Stimulated activated CD4-positive, alpha-beta T cell treated with anti-CD3 and anti-CD28 coated beads, Interleukin-12 subunit alpha, Interleukin-12 subunit beta, amount 100 ng/mL, for 24 hours (primary cell): ENCODE results near the gene KCNIP1.

ENCODE experiments used
- DNase-seq, 2 experiments: peaks; one replicate each; pipeline ENCODE4 v3.0.0-alpha.2; 2020; ENCODE audit warnings: low read depth in 2 of 2

Gene KCNIP1

DNA sequence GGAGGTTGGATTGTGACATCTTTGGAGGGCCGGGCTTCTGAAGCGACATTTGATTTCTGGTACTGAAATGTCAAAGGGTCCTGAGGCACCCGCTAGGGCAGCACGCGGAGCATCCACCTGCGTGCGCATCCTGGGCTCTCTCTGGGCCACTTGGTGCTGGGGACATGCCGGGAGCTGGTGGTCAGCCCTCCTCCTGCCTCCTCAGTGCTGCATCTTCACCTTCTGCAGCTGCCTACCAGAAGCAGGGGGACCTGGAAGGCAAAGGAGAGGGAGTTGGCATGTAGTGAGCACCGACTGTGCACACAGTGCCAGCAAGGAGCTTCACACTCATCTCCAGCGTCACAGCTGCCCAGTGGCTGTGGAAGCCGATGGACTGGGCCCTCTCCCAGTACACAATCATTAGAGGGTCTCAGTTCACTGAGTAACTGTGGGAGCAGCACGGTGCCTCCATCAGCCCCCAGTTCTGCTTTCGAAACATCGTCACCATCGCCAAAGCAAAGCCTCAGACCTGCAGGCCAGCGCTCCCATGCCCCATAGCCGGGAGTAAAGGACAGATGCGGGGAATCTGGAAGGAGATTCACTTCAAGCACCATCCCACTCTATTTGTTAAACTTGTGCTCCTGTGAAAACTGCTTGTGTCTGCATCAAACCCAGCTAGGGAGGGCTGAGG, 138.4 kb downstream of the KCNIP1 start:
- no peak for DNase-seq

GRCh38 chr5:170642776-170643436, 139.1 kb downstream of the KCNIP1 start:
- no peak for DNase-seq

GRCh38 chr5:170643591-170643990, 139.8 kb downstream of the KCNIP1 start:
- DNase-seq, result no peak

DNA sequence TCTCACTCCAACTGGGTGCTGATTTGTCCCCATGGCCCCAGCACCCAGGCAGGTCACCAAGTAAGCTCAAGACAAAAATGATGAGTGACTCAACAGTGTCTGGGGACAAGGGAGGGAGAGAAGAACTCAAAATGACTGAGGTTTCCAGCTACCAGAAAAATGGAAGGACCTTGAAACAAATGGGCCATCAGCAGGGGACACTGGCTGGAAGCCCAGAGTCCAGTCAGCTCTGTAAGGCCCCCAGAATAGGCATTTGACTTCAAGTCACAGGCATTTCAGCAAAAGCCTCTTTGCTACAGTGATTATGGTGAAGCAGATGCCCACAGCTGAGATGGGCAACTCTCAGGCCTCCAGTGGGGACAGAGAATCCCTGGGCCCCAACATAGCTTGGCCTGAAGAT, 140.7 kb downstream of the KCNIP1 start:
- DNase-seq, result no peak

GRCh38 chr5:170648541-170648940, 144.7 kb downstream of the KCNIP1 start:
- no peak for DNase-seq

DNA sequence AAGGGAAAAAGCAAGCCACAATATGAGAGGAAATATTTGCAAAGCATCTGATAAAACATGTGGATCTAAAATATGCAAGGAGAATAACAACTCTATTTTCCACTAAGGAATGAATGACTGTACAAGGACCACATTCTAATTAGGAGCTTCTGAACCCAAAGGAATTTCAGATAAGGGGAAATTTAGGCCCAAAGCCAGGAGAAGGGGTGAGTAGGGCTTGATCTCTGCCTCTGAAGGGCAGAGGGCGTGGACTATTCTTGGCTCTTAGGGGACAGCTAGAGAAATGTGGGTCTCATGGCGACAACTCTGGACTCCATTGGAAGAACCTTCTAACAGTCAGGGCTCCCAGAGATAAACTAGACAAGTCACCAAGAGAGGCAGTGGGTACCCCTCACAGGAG, 147.0 kb downstream of the KCNIP1 start:
- no peak for DNase-seq

DNA sequence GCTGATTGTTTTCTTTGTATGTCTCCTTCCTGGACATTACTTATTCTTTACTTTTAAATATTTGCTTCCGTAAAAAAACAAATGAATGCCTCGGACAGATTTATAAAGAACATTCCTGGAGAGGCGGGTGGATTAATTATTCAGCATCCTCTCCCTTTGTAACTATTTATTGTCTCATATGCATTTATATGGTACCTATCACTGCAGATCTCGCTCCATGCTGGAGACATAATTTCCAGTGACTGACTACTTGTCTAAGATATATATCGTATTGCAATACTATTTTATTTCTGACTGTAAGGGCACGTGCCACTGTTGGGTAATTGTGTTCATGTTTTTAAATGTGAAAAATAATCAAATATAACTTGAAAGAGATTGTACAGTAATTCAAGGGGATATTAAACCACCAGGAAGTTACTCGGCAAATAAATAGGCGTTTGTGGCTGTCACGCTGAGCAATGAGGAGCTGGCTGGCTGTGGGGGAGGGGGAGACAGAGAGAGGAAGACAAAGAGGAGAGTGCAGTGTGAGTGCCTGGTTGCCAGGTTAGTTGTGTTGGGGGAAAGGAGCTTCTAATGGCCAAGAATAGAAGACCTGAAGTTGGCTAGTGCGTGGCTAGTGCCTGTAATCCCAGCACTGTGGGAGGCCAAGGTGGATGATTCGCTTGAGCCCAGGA, 147.9 kb downstream of the KCNIP1 start:
- no peak for DNase-seq

GRCh38 chr5:170655476-170655875, 151.7 kb downstream of the KCNIP1 start:
- no peak for DNase-seq

DNA sequence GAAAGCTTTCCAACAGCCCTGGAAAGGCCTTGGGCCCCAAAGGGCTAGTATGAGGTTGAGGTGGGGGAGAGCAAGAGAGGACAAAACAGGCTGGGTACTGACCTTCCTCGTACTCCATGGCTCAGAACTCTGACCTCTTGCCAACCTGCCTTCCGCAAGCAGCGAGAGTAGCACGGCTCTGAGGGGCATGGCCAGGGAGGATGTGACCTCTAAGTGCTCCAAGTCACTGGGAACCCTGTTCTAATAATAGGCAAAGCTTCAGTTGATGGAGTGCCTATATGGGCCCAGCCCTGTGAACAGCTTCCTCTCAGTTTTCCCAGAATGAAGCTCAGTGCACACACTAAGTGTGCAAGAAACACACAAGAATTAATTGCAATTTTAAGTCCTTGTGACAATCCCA, 152.1 kb downstream of the KCNIP1 start:
- DNase-seq, result no peak

GRCh38 chr5:170656346-170656745, 152.5 kb downstream of the KCNIP1 start:
- no peak for DNase-seq

DNA sequence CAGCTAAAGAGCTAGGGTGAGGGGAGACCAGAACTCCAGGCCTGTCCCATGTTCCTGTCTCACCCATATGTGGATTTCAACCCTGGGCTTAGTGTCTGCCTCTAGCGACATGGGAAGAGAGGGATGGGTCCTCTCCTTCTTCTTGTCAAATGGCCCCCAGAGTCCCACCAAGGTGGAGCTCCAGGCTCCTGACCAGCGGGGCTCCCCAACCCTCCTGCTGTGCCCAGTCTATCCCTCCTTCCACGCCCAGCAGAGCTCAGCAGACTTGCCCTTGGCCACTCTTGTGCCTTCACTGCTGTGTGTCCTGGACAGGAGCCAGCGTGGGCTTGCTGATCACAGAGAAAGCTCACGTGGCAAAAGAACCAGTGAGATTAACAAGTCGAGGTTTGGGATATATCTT, 156.7 kb downstream of the KCNIP1 start:
- DNase-seq, result no peak

- no peak for DNase-seq
Measured at GRCh38 chr5:170662966-170663365, 159.1 kb downstream of the KCNIP1 start.

- no peak for DNase-seq
Measured at GRCh38 chr5:170678811-170679210, 175.0 kb downstream of the KCNIP1 start.

GRCh38 chr5:170681013-170681433, 177.2 kb downstream of the KCNIP1 start:
- peak; percentile 8 to 43 for DNase-seq

DNA sequence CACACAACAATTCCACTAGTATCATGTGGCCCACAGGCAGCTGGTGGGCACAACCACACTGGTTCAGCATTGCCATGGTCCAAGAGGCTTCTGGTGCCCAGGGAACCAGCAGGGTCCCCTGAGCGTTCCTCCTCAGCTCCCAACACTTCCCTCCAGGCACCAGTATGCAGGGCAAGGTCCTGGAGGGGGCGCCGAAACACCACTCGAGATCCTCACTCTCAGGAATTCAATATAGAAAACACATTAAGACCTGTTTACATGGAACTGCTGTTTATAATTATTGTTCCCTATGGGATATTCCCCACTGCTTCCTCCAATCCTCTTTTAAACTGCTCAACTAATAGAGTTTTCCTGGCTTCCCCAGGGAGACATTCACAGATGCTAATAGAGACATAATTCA, 187.8 kb downstream of the KCNIP1 start:
- no peak for DNase-seq

DNA sequence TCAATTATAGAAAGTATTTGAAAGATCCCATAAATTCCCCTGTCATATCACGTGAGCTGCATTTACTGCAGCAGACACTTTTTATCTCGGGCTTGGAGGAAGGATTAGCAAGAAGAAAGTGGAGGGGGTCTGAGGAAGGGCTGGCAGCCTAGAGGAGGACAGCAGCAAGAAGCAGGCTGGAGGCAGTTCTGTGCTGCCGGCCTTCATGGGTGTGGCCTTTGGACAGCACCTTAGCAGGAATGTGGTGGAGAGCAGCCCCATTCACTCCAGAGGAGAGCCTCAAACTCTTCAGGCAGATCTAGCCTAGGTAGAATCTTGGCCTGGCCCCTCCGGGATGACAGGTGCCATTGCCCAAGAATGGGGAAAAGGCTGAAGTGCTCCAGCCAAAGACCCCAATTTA, 189.9 kb downstream of the KCNIP1 start:
- no peak for DNase-seq

DNA sequence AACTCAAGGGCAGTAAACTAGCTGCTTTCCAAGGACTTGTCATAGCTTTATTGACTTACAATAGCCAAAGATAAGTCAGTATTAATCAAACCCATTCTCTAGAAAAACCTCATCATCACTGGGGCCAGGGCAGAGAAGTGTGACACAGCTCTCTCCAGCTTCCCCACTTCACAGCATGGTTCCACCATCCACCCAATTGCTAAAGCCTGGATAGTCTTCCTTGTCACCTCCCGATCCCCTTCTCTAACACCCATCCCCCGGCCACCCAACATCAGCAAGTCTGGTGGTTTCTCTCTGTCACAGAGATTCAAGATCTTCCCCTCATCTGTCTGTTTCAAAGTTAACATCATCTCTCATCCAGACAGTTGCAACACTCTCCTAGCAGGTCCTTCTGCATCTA, 191.1 kb downstream of the KCNIP1 start:
- DNase-seq, result no peak

DNA sequence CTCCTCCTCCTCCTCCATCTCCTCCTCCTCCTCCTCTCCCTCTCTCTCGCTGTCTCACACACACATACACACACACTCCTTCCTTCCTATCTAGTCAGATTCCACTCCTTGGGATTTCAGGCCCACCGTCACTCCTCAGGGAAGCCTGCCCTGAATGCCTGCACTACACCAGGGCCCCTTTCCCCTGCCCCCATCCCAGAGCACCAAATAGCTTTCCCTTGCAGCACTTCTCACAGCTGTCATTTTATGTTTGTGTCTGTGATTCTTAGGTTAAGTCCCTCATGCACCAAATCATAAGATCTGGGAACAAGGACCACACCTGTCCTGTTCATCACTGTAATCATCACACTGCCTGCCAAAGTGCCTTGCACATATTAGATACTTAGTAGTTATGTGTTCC, 193.2 kb downstream of the KCNIP1 start:
- DNase-seq, result no peak

DNA sequence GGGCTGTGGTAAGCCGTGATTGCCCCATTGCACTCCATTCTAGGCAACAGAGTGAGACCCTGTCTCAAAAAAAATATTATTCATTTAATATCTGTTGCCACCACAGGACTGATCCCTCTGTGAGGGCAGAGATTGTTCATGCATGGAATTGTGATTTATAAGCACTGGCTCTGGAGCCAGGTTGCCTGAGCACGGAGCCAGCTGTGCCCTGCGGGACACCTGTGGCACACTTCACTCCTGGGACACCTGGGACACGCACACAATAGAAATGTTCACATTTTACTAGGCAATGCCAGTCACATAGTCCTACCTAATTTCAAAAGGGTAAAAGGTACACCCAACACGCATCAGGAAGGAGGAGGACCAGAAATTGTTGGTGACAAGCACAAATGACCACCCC, 196.7 kb downstream of the KCNIP1 start:
- no peak for DNase-seq

DNA sequence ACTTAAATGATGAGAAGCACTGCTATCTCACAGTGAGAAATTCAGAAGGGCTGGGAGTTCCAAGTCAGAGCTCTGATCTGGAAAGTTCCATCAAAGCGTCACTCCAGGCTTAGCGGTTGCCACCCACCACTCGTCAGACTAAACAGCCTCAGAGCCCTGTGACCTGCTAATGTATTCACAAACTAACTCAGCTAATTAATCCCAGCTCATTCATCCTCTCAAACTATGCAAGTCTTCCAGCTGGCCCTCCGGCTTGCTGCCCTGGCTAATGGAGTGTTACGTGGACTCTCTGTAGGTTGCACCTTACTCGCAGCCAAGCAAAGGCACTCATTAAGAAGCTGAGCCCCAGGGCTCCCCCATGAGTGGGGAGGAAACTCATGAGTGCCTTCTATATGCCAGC, 197.5 kb downstream of the KCNIP1 start:
- no peak for DNase-seq

- no peak for DNase-seq
Measured at GRCh38 chr5:170704417-170705192, 200.8 kb downstream of the KCNIP1 start.

DNA sequence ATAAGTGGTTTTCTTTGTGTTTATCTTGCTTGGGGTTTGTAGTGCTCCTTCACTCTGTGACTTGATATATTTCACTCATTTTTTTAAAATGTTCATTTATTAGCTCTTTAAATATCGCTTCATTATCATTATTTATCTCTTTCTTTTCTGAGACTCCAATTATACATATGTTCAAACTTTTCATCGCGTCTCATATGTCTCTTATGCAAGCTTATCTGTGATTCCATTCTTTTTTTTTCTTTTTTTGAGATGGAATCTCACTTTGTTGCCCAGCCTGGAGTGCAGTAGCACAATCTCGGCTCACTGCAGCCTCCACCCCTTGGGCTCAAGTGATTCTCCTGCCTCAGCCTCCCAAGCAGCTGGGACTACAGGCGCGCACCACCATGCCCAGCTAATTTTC, 205.8 kb downstream of the KCNIP1 start:
- no peak for DNase-seq
